Measurements from ENCODE around the gene PCBD1.

Gene PCBD1

GRCh38 chr10:70915806-70916205 lies 27.4 kb upstream of the PCBD1 start:
- TF ChIP-seq ZNF384 (IDR thresholded peaks at IDR 0.05): no peak
- no peak for TF ChIP-seq LEF1 (IDR thresholded peaks at IDR 0.05; ENCODE audit: borderline replicate concordance)
- no peak for TF ChIP-seq FOXM1 (IDR thresholded peaks at IDR 0.05; ENCODE audit: borderline replicate concordance)
- no peak for TF ChIP-seq PKNOX1 (IDR thresholded peaks at IDR 0.05)
- no peak for TF ChIP-seq HDGF (IDR thresholded peaks at IDR 0.05; ENCODE audit: borderline replicate concordance)
- no peak for TF ChIP-seq ELF4 (IDR thresholded peaks at IDR 0.05)
- TF ChIP-seq SUZ12 (IDR thresholded peaks at IDR 0.05): no peak
- TF ChIP-seq L3MBTL2 (conservative IDR thresholded peaks at IDR 0.05): no peak
- no peak for TF ChIP-seq FOXA1 (IDR thresholded peaks at IDR 0.05)
- TF ChIP-seq CTBP1 (IDR thresholded peaks at IDR 0.05; ENCODE audit: borderline replicate concordance): no peak
- TF ChIP-seq BHLHE40 (IDR thresholded peaks at IDR 0.05; ENCODE audit: borderline replicate concordance): no peak
- TF ChIP-seq SP1 (IDR thresholded peaks at IDR 0.05): no peak
- no peak for TF ChIP-seq ARNT (IDR thresholded peaks at IDR 0.05)
- TF ChIP-seq FOXK2 (IDR thresholded peaks at IDR 0.05): no peak
- TF ChIP-seq TARDBP (IDR thresholded peaks at IDR 0.05): no peak
- no peak for TF ChIP-seq NFRKB (IDR thresholded peaks at IDR 0.05)
- CTCF ChIA-PET: no interaction called here
- no peak for DNase-seq (ENCODE audit: extremely low spot score)
- POLR2A ChIA-PET: no interaction called here

GRCh38 chr10:70915206-70915605 lies 26.8 kb upstream of the PCBD1 start:
- TF ChIP-seq FOXM1 (IDR thresholded peaks at IDR 0.05; ENCODE audit: borderline replicate concordance) (no peak), HDGF (IDR thresholded peaks at IDR 0.05; ENCODE audit: borderline replicate concordance) (no peak)
- POLR2A ChIA-PET: no interaction called here
- no peak for DNase-seq (ENCODE audit: extremely low spot score)
- CTCF ChIA-PET: no interaction called here

- no peak for TF ChIP-seq SUZ12 (IDR thresholded peaks at IDR 0.05)
- no peak for TF ChIP-seq LEF1 (IDR thresholded peaks at IDR 0.05; ENCODE audit: borderline replicate concordance)
- no peak for TF ChIP-seq PKNOX1 (IDR thresholded peaks at IDR 0.05)
- no peak for DNase-seq (ENCODE audit: extremely low spot score)
- CTCF ChIA-PET: no interaction called here
- POLR2A ChIA-PET: no interaction called here
These were observed 26.0 kb upstream of the PCBD1 start for GRCh38 chr10:70914316-70914864.

- ChIA-PET POLR2A (no interaction called here), CTCF (no interaction called here)
- TF ChIP-seq BHLHE40 (IDR thresholded peaks at IDR 0.05; ENCODE audit: borderline replicate concordance) (no peak), CTBP1 (IDR thresholded peaks at IDR 0.05; ENCODE audit: borderline replicate concordance) (no peak), TARDBP (IDR thresholded peaks at IDR 0.05) (no peak), SUZ12 (IDR thresholded peaks at IDR 0.05) (no peak), FOXA1 (IDR thresholded peaks at IDR 0.05) (no peak), L3MBTL2 (conservative IDR thresholded peaks at IDR 0.05) (no peak), ZNF384 (IDR thresholded peaks at IDR 0.05) (no peak), LEF1 (IDR thresholded peaks at IDR 0.05; ENCODE audit: borderline replicate concordance) (no peak), HDGF (IDR thresholded peaks at IDR 0.05; ENCODE audit: borderline replicate concordance) (no peak)
- no peak for DNase-seq (ENCODE audit: extremely low spot score)
These were observed 25.5 kb upstream of the PCBD1 start for GRCh38 chr10:70913893-70914240.

GRCh38 chr10:70913191-70913892 lies 25.0 kb upstream of the PCBD1 start:
- no peak for DNase-seq (ENCODE audit: extremely low spot score)
- TF ChIP-seq PKNOX1 (IDR thresholded peaks at IDR 0.05) (no peak), SP1 (IDR thresholded peaks at IDR 0.05) (no peak), ARNT (IDR thresholded peaks at IDR 0.05) (no peak), LEF1 (IDR thresholded peaks at IDR 0.05; ENCODE audit: borderline replicate concordance) (no peak), ZNF384 (IDR thresholded peaks at IDR 0.05) (no peak), CTBP1 (IDR thresholded peaks at IDR 0.05; ENCODE audit: borderline replicate concordance) (no peak), NFRKB (IDR thresholded peaks at IDR 0.05) (no peak), FOXA1 (IDR thresholded peaks at IDR 0.05) (no peak), L3MBTL2 (conservative IDR thresholded peaks at IDR 0.05) (no peak), FOXK2 (IDR thresholded peaks at IDR 0.05) (no peak), ELF4 (IDR thresholded peaks at IDR 0.05) (no peak)
- ChIA-PET CTCF (interaction anchor here (1.0 kb wide), 1 partner anchor 371 kb away, joined by 3 read pairs; no protein-coding TSS in a partner anchor), POLR2A (no interaction called here)

GRCh38 chr10:70912556-70912955 lies 24.2 kb upstream of the PCBD1 start:
- ChIA-PET POLR2A (no interaction called here), CTCF (interaction anchor here (0.7 to 1.0 kb wide), 2 partner anchors 243 to 372 kb away, joined by 3 to 4 read pairs; no protein-coding TSS in a partner anchor)
- no peak for TF ChIP-seq HDGF (IDR thresholded peaks at IDR 0.05; ENCODE audit: borderline replicate concordance)
- no peak for TF ChIP-seq FOXM1 (IDR thresholded peaks at IDR 0.05; ENCODE audit: borderline replicate concordance)
- no peak for TF ChIP-seq ZNF384 (IDR thresholded peaks at IDR 0.05)
- TF ChIP-seq NFRKB (IDR thresholded peaks at IDR 0.05): no peak
- TF ChIP-seq ELF4 (IDR thresholded peaks at IDR 0.05): no peak
- TF ChIP-seq BHLHE40 (IDR thresholded peaks at IDR 0.05; ENCODE audit: borderline replicate concordance): no peak
- TF ChIP-seq PKNOX1 (IDR thresholded peaks at IDR 0.05): no peak
- no peak for TF ChIP-seq FOXA1 (IDR thresholded peaks at IDR 0.05)
- no peak for TF ChIP-seq FOXK2 (IDR thresholded peaks at IDR 0.05)
- no peak for DNase-seq (ENCODE audit: extremely low spot score)

All from HEK293T (cell line).